ENCODE measurements around the gene CPED1.

Gene CPED1

GRCh38 chr7:121082400-121083101 is 94.0 kb downstream of the CPED1 start:
- H3K27ac ChIP-seq (ENCODE audit: extremely low read depth, low read depth, low read length), result no peak overlapping the region
- H3K9me3 ChIP-seq (ENCODE audit: control insufficient read depth, insufficient read depth, low read depth, low read length), result no peaks in the 10 kb centered on the region
- H3K4me3 ChIP-seq (ENCODE audit: low read depth, low read length), result no peak overlapping the region
- TF ChIP-seq GLI4 (tag by site-specific recombination; IDR thresholded peaks at IDR 0.05), result no peak
- TF ChIP-seq HOXA7 (CRISPR knock-in tag; IDR thresholded peaks at IDR 0.05; ENCODE audit: borderline replicate concordance), result no peak
- no peak for TF ChIP-seq ZBTB44 (tag by site-specific recombination; IDR thresholded peaks at IDR 0.05)
- TF ChIP-seq ZNF530 (tag by site-specific recombination; IDR thresholded peaks at IDR 0.05; ENCODE audit: low read depth), result no peak
- TF ChIP-seq SCRT2 (tag by site-specific recombination; IDR thresholded peaks at IDR 0.05), result no peak
- TF ChIP-seq ZNF19 (tag by site-specific recombination; IDR thresholded peaks at IDR 0.05; ENCODE audit: low read depth), result no peak
- ChIA-PET POLR2A (no interaction called here), CTCF (interaction anchor here (0.6 to 8.0 kb wide), 18 partner anchors 8 to 1467 kb away, joined by 3 to 152 read pairs (median 4); partner anchors contain the start of gene CPED1)
- H3K4me1 ChIP-seq (ENCODE audit: control insufficient read depth, insufficient read depth, low read length), result no peaks in the 10 kb centered on the region
- no peaks in the 10 kb centered on the region for H3K36me3 ChIP-seq (ENCODE audit: control insufficient read depth in 2 of 2, insufficient read depth in 1 of 2, low read length in 2 of 2)

GRCh38 chr7:121083138-121083789 is 94.8 kb downstream of the CPED1 start:
- CTCF ChIA-PET, result interaction anchor here (0.6 to 8.0 kb wide), 9 partner anchors 9 to 1466 kb away, joined by 3 to 152 read pairs (median 5); partner anchors contain the start of gene CPED1
- no peaks in the 10 kb centered on the region for H3K4me1 ChIP-seq (ENCODE audit: control insufficient read depth, insufficient read depth, low read length)
- H3K4me3 ChIP-seq (ENCODE audit: low read depth, low read length), result no peak overlapping the region
- no peak overlapping the region for H3K27ac ChIP-seq (ENCODE audit: extremely low read depth, low read depth, low read length)
- POLR2A ChIA-PET, result no interaction called here
- TF ChIP-seq ZNF404 (tag by site-specific recombination; IDR thresholded peaks at IDR 0.05), result no peak
- no peak for TF ChIP-seq ZNF133 (tag by site-specific recombination; IDR thresholded peaks at IDR 0.05)
- no peak for TF ChIP-seq ZNF677 (tag by site-specific recombination; IDR thresholded peaks at IDR 0.05)
- no peak for TF ChIP-seq ZNF132 (tag by site-specific recombination; IDR thresholded peaks at IDR 0.05; ENCODE audit: borderline replicate concordance)
- peak; percentile 53 for TF ChIP-seq PRDM10 (tag by site-specific recombination; IDR thresholded peaks at IDR 0.05)
- TF ChIP-seq ZFHX2 (tag by site-specific recombination; conservative IDR thresholded peaks at IDR 0.05), result peak; percentile 28; the same call in 1 of the 2 replicates
- no peak for TF ChIP-seq ZBTB8A (tag by site-specific recombination; IDR thresholded peaks at IDR 0.05)
- no peaks in the 10 kb centered on the region for H3K9me3 ChIP-seq (ENCODE audit: control insufficient read depth, insufficient read depth, low read depth, low read length)
- no peaks in the 10 kb centered on the region for H3K36me3 ChIP-seq (ENCODE audit: control insufficient read depth in 2 of 2, insufficient read depth in 1 of 2, low read length in 2 of 2)

GRCh38 chr7:121083790-121084251 is 95.3 kb downstream of the CPED1 start:
- CTCF ChIA-PET, result interaction anchor here (0.8 to 8.0 kb wide), 5 partner anchors 8 to 96 kb away, joined by 3 to 152 read pairs (median 5); partner anchors contain the start of gene CPED1
- H3K27ac ChIP-seq (ENCODE audit: extremely low read depth, low read depth, low read length), result no peak overlapping the region
- no peaks in the 10 kb centered on the region for H3K9me3 ChIP-seq (ENCODE audit: control insufficient read depth, insufficient read depth, low read depth, low read length)
- no peaks in the 10 kb centered on the region for H3K36me3 ChIP-seq (ENCODE audit: control insufficient read depth in 2 of 2, insufficient read depth in 1 of 2, low read length in 2 of 2)
- POLR2A ChIA-PET, result no interaction called here
- no peaks in the 10 kb centered on the region for H3K4me1 ChIP-seq (ENCODE audit: control insufficient read depth, insufficient read depth, low read length)
- no peak overlapping the region for H3K4me3 ChIP-seq (ENCODE audit: low read depth, low read length)
- no peak for TF ChIP-seq ZNF10 (tag by site-specific recombination; IDR thresholded peaks at IDR 0.05)
- TF ChIP-seq ZNF202 (tag by site-specific recombination; IDR thresholded peaks at IDR 0.05; ENCODE audit: borderline replicate concordance), result no peak
- no peak for TF ChIP-seq ZNF138 (tag by site-specific recombination; IDR thresholded peaks at IDR 0.05; ENCODE audit: borderline replicate concordance)
- no peak for TF ChIP-seq KLF1 (tag by site-specific recombination; IDR thresholded peaks at IDR 0.05)
- no peak for TF ChIP-seq SP3 (tag by site-specific recombination; IDR thresholded peaks at IDR 0.05)
- no peak for TF ChIP-seq BCL11B (tag by site-specific recombination; IDR thresholded peaks at IDR 0.05; ENCODE audit: low read depth)
- no peak for TF ChIP-seq SETDB1 (IDR thresholded peaks at IDR 0.05; ENCODE audit: insufficient read length, low read length)
- no peak for TF ChIP-seq HOXC10 (CRISPR knock-in tag; IDR thresholded peaks at IDR 0.05)
- no peak for TF ChIP-seq ZNF23 (tag by site-specific recombination; IDR thresholded peaks at IDR 0.05; ENCODE audit: borderline replicate concordance)
- no peak for TF ChIP-seq ZNF174 (tag by site-specific recombination; IDR thresholded peaks at IDR 0.05)
- TF ChIP-seq ZNF266 (tag by site-specific recombination; IDR thresholded peaks at IDR 0.05; ENCODE audit: low read depth), result no peak
- TF ChIP-seq ZNF248 (tag by site-specific recombination; IDR thresholded peaks at IDR 0.05), result no peak
- no peak for TF ChIP-seq ZNF433 (tag by site-specific recombination; IDR thresholded peaks at IDR 0.05; ENCODE audit: low read depth)
